Ascending aorta (tissue), 2 donors: ENCODE measurements around the gene SAP130. TPM values are rescaled to one million over a fixed set of nuclear protein-coding genes. Genes with fewer than 3 reads are reported as not detected.

Experiments used
- DNase-seq, 2 donors: peaks; one replicate each; pipeline ENCODE4 v3.0.0-alpha.2; 2019; ENCODE audit warnings: low spot score in 2 of 2
- H3K27ac ChIP-seq, 2 donors: fragments of 200-600 bp; sonication (generic); one replicate each; pipeline ENCODE4 v1.5.1; 2016 to 2017; ENCODE audit warnings: mild to moderate bottlenecking in 1 of 2
- H3K27me3 ChIP-seq: fragments of 200-600 bp; sonication (generic); one replicate; pipeline ENCODE4 v1.5.1; 2017
- H3K36me3 ChIP-seq, 2 donors: fragments of 200-600 bp; sonication (generic); one replicate each; pipeline ENCODE4 v1.5.1; 2016
- H3K4me1 ChIP-seq, 2 donors: fragments of 200-600 bp; sonication (generic); one replicate each; pipeline ENCODE4 v1.5.1; 2016 to 2017; ENCODE audit warnings: mild to moderate bottlenecking in 1 of 2
- H3K4me3 ChIP-seq, 2 donors: fragments of 200-600 bp; sonication (generic); one replicate each; pipeline ENCODE4 v1.5.1; 2016 to 2017; ENCODE audit warnings: mild to moderate bottlenecking in 1 of 2
- H3K9me3 ChIP-seq, 2 donors: fragments of 200-600 bp; sonication (generic); one replicate each; pipeline ENCODE4 v1.5.1; 2016
- intact Hi-C: fragments of 100-400 bp; cut with DNase I; formaldehyde crosslinking; loops from one replicate; pipeline ENCODE4 v1.15.1; 2023
- total RNA-seq: library from RNA; depleted of rRNA; stranded (reverse); fragments of >200 nt; gene quantifications from one replicate; pipeline ENCODE4 v1.1.0, GENCODE V29; 2016
- TF ChIP-seq, protein P1 (sequence below), 3 experiments: fragments of 200-600 bp in 2 of 3; fragments of 450-650 bp in 1 of 3; sonication (generic) in 2 of 3; IDR thresholded peaks; one replicate each; pipeline ENCODE4 v1.5.1; 2016 to 2019; ENCODE audit warnings: antibody characterized with exemption in 3 of 3, mild to moderate bottlenecking in 1 of 3, moderate library complexity in 1 of 3

Gene SAP130
- total RNA-seq, 1 donor from 2014 or later = 2.8 TPM

DNA sequence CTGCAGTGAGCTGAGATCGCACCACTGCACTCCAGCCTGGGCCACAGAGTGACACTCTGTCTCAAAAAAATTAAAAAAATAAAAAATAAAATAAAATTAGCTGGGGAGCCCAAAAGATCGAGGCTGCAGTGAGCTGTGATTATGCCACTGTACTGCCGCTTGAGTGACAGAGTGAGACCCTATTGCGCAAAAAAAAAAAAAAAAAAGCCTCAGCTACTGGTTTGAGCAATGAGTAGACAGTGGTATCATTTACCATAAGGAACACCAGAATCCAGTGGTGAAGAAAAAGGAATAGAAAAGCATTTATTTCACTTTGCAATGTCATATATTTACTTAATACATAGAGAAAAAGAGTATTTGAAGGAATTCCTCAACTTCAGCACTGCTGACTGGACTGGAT is 3.0 kb downstream of the SAP130 start:
- no peaks in the 10 kb centered on the region for H3K27me3 ChIP-seq
- no peaks in the 10 kb centered on the region for H3K9me3 ChIP-seq
- peaks cover 0 to 11% of the 10 kb centered on the region in 2 donors for H3K36me3 ChIP-seq
- H3K4me1 ChIP-seq = peaks cover 0 to 12% of the 10 kb centered on the region in 2 donors
- DNase-seq = no peak
- no peak overlapping the region for H3K27ac ChIP-seq
- no peak overlapping the region for H3K4me3 ChIP-seq
- intact Hi-C loops = loop anchor here (5.0 to 10.0 kb wide), 4 partner anchors 143 to 960 kb away; partner anchors contain the start of genes HS6ST1 and POLR2D
- TF ChIP-seq, protein P1, sequence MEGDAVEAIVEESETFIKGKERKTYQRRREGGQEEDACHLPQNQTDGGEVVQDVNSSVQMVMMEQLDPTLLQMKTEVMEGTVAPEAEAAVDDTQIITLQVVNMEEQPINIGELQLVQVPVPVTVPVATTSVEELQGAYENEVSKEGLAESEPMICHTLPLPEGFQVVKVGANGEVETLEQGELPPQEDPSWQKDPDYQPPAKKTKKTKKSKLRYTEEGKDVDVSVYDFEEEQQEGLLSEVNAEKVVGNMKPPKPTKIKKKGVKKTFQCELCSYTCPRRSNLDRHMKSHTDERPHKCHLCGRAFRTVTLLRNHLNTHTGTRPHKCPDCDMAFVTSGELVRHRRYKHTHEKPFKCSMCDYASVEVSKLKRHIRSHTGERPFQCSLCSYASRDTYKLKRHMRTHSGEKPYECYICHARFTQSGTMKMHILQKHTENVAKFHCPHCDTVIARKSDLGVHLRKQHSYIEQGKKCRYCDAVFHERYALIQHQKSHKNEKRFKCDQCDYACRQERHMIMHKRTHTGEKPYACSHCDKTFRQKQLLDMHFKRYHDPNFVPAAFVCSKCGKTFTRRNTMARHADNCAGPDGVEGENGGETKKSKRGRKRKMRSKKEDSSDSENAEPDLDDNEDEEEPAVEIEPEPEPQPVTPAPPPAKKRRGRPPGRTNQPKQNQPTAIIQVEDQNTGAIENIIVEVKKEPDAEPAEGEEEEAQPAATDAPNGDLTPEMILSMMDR (IDR thresholded peaks at IDR 0.05) = no peak

DNA sequence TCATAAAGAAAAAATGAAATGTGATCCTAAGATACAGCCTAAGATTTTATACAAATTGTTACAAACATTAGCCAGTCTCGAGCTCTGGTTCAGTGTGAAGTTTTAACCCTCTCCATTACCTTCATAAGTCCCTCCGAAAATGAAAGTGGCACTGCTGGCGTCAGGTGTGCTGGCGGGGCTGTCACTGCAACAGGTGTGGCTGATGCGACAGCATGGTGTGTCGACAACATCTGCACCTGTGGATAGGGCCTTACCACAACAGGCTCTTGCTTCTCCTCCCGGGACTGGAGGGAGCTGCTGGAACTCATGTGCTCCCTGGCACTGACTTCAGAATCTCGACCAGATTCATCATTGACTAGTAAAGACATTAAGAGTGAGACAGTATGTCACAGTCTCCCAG is 10.3 kb downstream of the SAP130 start:
- TF ChIP-seq, protein P1 (IDR thresholded peaks at IDR 0.05) = no peak
- intact Hi-C loops = no loop called here
- peaks cover 52 to 73% of the 10 kb centered on the region in 2 donors for H3K36me3 ChIP-seq

DNA sequence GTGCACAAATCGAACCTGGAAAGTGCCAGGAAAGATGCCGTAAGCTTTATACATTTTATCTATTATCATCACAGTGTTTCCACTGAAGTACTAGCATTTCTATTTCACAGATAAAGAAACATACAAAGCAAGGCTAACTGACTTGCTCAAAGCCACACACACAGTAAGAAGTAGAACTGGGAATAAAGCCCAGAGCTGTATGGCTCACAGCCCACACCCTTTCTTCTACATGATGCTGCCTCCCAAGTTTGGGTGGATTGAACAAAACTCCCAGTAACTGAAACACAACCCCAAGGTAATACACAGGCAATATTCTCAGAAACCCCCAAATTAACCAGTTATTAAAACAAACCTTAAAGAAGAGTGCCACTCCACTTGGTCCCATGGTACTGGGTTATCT is 11.2 kb downstream of the SAP130 start:
- intact Hi-C loops = no loop called here
- DNase-seq = no peak
- H3K4me1 ChIP-seq = no peaks in the 10 kb centered on the region
- H3K9me3 ChIP-seq = no peaks in the 10 kb centered on the region
- H3K4me3 ChIP-seq = no peak overlapping the region
- peaks cover 61 to 76% of the 10 kb centered on the region in 2 donors for H3K36me3 ChIP-seq
- TF ChIP-seq, protein P1 (IDR thresholded peaks at IDR 0.05) = no peak
- no peak overlapping the region for H3K27ac ChIP-seq
- no peaks in the 10 kb centered on the region for H3K27me3 ChIP-seq

More for the DNA sequence above, 10.3 kb downstream of the SAP130 start:
- Histone ChIP-seq H3K27me3 (no peaks in the 10 kb centered on the region), H3K4me1 (no peaks in the 10 kb centered on the region), H3K27ac (no peak overlapping the region), H3K4me3 (no peak overlapping the region), H3K9me3 (no peaks in the 10 kb centered on the region)
- DNase-seq = no peak

DNA sequence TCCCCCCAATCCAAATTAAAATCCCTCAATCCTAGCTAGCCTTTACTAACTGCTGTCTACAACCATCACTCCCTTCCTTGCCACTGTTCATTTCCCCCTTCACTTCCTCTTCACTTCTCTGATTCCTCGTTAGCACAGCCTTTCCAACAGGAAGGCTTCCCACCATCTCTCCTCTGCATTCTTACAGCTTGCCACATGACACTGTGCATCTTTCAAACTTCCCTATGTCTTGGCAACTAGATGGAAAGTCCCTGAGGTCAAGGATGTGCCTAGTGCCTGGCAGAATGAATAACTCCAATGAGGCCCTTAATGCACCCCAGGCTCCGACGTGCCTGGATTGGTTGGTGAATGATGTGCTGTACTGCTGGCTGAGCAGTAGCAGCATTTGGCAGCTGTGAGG is 15.2 kb downstream of the SAP130 start:
- H3K36me3 ChIP-seq = peaks cover 88 to 100% of the 10 kb centered on the region in 2 donors

DNA sequence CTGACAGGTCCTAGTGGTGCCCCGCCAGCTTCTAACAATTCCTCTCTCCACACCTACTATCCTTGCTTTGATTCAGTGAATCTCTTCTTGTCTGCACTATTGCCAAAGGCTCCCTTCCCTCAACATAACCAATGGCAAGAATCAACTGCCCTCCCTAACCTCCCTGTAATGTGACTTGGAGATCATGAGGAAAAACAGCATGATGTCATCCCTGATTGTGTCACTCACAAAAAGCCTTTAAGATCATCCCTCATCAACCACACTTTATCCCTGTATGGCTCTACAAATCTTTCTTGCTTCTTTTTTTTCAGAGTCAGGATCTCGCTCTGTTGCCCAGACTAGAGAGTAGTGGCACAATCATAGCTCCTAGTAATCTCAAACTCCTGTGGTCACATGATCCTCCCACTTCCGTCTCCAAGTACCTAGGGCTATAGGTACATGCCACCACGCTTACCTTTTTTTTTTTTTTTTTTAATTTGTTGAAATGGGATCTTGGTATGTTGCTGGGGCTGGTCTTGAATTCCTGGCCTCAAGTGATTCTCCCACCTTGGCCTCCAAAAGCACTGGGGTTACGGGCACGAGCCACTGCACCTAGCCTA is 19.7 kb downstream of the SAP130 start:
- intact Hi-C loops = no loop called here
- no peaks in the 10 kb centered on the region for H3K9me3 ChIP-seq
- no peak overlapping the region for H3K27ac ChIP-seq
- DNase-seq = no peak
- no peak overlapping the region for H3K4me3 ChIP-seq
- no peaks in the 10 kb centered on the region for H3K27me3 ChIP-seq
- TF ChIP-seq, protein P1 (IDR thresholded peaks at IDR 0.05) = no peak
- H3K4me1 ChIP-seq = no peaks in the 10 kb centered on the region
- H3K36me3 ChIP-seq = peaks cover 53 to 79% of the 10 kb centered on the region in 2 donors

More for the DNA sequence above, 15.2 kb downstream of the SAP130 start:
- Histone ChIP-seq H3K27me3 (no peaks in the 10 kb centered on the region), H3K9me3 (no peaks in the 10 kb centered on the region), H3K27ac (no peak overlapping the region), H3K4me3 (no peak overlapping the region), H3K4me1 (no peaks in the 10 kb centered on the region)
- intact Hi-C loops = no loop called here
- TF ChIP-seq, protein P1 (IDR thresholded peaks at IDR 0.05) = no peak
- no peak for DNase-seq
